ENCODE measurements around the gene MYH14. TPM values are rescaled to one million over a fixed set of nuclear protein-coding genes. Genes with fewer than 3 reads are reported as not detected.

Gene MYH14
- total and polyA plus RNA-seq, 2 of the 8 experiments (the other 6 are each of a cell fraction or from before 2014, with no cell fraction given), result 17.3 to 28.6 TPM

DNA sequence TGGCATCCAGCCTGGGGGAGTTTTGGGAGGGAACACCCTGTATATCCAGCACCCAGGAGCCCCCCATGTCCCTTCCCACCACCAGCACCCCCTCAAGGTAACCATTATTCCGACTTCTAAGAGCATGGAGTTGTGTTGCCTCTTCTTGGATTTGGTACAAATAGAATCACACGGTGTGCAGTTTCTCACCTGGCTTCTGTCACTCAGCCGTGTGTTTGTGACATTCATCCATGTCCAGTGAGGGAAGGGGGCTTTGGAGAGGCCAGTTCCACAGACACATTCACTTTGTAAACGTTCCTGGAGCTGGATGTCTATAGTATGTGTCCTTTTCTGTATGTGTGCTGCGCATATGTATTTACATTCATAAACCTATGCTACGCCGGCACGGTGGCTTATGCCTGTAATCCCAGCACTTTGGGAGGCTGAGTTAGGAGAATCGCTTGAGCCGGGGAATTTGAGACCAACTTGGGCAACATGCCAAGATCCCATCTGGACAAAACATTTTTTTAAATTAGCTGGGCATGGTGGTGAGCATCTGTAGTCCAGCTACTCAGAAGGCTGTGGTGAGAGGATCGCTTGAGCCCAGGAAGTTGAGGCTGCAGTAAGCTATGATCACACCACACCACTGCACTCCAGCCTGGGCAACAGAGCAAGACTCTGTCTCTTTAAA is 36.6 kb downstream of the MYH14 start (continued):
- no peak for TF ChIP-seq EP300 (IDR thresholded peaks at IDR 0.05; ENCODE audit: borderline replicate concordance in 1 of 2, low read depth in 2 of 2, low read length in 2 of 2)
- TF ChIP-seq BRCA1 (IDR thresholded peaks at IDR 0.05; ENCODE audit: low read depth, low read length), result no peak
- no peak for TF ChIP-seq RFX5 (IDR thresholded peaks at IDR 0.05; ENCODE audit: borderline replicate concordance, low read depth, low read length)
- TF ChIP-seq SIN3A (conservative IDR thresholded peaks at IDR 0.05 in 1 of 2, IDR thresholded peaks at IDR 0.05 in 1 of 2; ENCODE audit: low read depth in 1 of 2, low read length in 2 of 2), result no peak
- TF ChIP-seq TAF7 (optimal IDR thresholded peaks at IDR 0.05; ENCODE audit: borderline replicate concordance, low read depth, low read length), result no peak
